ENCODE results near the gene EML5. TPM values are rescaled to one million over a fixed set of nuclear protein-coding genes. Genes with fewer than 3 reads are reported as not detected.
"Not testable (repeated sequence)": the region's sequence is repeated elsewhere in the genome, so short reads cannot be mapped to it uniquely, and the experiment has no call there.

The EML5 gene
- total RNA-seq, 1 experiment from 2014 or later = 0.85 TPM

DNA sequence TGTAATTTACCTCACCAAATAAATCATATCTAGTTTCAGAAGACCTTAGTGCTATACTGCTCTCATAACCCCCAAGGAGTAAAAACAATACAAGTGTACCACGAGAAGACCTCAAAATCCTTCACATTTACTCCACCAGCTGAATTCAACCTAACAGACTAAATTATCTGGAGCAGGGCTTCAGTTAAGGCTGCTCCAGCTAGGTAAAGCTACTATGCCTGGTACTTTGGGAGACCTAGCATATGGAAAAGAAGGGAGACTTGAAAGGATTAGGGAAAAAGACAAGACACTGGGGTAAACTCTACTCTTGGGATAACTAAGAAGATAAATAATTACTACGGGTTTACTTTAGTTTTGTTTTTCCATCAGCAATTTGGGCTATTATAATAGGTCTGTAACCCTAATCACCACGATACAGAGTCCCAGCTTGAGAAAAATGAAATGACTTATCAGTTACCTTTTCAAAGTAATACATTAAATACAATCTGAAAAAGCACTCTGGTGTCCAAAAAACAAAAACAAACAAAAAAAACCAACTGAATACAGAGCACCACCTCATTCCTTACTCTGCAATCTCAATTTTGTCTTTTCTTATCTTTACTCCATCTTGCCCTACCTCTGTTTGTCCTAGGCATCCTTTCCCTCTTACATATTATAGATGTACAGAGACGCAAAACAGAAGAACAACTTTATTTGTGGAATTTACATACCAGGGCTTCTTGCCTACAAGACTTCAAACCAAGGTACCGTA is 2.1 kb downstream of the EML5 start:
- Mint-ChIP-seq H3K27me3 (ENCODE audit: low read depth) (peaks cover 75% of the 10 kb centered on the region), H3K4me1 (no peaks in the 10 kb centered on the region), H3K27ac (no peak overlapping the region), H3K36me3 (no peaks in the 10 kb centered on the region), H3K4me3 (0 out of 2 replicates have a peak overlapping the region, but pooled peaks have one; percentile 80), H3K9me3 (peaks cover 10% of the 10 kb centered on the region)
- DNase-seq (ENCODE audit: low spot score) (no peak), ATAC-seq (no peak)
- TF ChIP-seq NR1H2 (CRISPR knock-in tag; IDR thresholded peaks at IDR 0.05) (no peak), GTF2I (CRISPR knock-in tag; conservative IDR thresholded peaks at IDR 0.05) (no peak), CREM (CRISPR knock-in tag; IDR thresholded peaks at IDR 0.05) (no peak), ETV6 (CRISPR knock-in tag; IDR thresholded peaks at IDR 0.05) (no peak), FOXK1 (CRISPR knock-in tag; IDR thresholded peaks at IDR 0.05) (no peak), CBFB (CRISPR knock-in tag; IDR thresholded peaks at IDR 0.05; ENCODE audit: low read depth) (no peak), SP1 (CRISPR knock-in tag; conservative IDR thresholded peaks at IDR 0.05) (no peak), ZNF416 (CRISPR knock-in tag; IDR thresholded peaks at IDR 0.05) (no peak), NR2C2 (CRISPR knock-in tag; IDR thresholded peaks at IDR 0.05) (no peak), ZNF671 (CRISPR knock-in tag; IDR thresholded peaks at IDR 0.05) (no peak), PRRX2 (CRISPR knock-in tag; IDR thresholded peaks at IDR 0.05) (no peak), NFE2L1 (CRISPR knock-in tag; IDR thresholded peaks at IDR 0.05) (no peak), GRHL2 (CRISPR knock-in tag; IDR thresholded peaks at IDR 0.05; ENCODE audit: insufficient replicate concordance, severe bottlenecking) (no peak)
- TF ChIP-seq, protein P1, sequence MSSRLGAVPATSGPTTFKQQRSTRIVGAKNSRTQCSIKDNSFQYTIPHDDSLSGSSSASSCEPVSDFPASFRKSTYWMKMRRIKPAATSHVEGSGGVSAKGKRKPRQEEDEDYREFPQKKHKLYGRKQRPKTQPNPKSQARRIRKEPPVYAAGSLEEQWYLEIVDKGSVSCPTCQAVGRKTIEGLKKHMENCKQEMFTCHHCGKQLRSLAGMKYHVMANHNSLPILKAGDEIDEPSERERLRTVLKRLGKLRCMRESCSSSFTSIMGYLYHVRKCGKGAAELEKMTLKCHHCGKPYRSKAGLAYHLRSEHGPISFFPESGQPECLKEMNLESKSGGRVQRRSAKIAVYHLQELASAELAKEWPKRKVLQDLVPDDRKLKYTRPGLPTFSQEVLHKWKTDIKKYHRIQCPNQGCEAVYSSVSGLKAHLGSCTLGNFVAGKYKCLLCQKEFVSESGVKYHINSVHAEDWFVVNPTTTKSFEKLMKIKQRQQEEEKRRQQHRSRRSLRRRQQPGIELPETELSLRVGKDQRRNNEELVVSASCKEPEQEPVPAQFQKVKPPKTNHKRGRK (CRISPR knock-in tag; IDR thresholded peaks at IDR 0.05; ENCODE audit: borderline replicate concordance) = no peak
- TF ChIP-seq, protein P2, sequence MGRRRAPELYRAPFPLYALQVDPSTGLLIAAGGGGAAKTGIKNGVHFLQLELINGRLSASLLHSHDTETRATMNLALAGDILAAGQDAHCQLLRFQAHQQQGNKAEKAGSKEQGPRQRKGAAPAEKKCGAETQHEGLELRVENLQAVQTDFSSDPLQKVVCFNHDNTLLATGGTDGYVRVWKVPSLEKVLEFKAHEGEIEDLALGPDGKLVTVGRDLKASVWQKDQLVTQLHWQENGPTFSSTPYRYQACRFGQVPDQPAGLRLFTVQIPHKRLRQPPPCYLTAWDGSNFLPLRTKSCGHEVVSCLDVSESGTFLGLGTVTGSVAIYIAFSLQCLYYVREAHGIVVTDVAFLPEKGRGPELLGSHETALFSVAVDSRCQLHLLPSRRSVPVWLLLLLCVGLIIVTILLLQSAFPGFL (CRISPR knock-in tag; IDR thresholded peaks at IDR 0.05; ENCODE audit: borderline replicate concordance) = no peak
- TF ChIP-seq, protein P3, sequence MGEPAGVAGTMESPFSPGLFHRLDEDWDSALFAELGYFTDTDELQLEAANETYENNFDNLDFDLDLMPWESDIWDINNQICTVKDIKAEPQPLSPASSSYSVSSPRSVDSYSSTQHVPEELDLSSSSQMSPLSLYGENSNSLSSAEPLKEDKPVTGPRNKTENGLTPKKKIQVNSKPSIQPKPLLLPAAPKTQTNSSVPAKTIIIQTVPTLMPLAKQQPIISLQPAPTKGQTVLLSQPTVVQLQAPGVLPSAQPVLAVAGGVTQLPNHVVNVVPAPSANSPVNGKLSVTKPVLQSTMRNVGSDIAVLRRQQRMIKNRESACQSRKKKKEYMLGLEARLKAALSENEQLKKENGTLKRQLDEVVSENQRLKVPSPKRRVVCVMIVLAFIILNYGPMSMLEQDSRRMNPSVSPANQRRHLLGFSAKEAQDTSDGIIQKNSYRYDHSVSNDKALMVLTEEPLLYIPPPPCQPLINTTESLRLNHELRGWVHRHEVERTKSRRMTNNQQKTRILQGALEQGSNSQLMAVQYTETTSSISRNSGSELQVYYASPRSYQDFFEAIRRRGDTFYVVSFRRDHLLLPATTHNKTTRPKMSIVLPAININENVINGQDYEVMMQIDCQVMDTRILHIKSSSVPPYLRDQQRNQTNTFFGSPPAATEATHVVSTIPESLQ (CRISPR knock-in tag; IDR thresholded peaks at IDR 0.05) = no peak
- POLR2A ChIA-PET = interaction anchor here (1.2 kb wide), 1 partner anchor 34 kb away, joined by 4 read pairs; the partner anchor contains the start of gene TTC8
- CTCF ChIA-PET = no interaction called here

DNA sequence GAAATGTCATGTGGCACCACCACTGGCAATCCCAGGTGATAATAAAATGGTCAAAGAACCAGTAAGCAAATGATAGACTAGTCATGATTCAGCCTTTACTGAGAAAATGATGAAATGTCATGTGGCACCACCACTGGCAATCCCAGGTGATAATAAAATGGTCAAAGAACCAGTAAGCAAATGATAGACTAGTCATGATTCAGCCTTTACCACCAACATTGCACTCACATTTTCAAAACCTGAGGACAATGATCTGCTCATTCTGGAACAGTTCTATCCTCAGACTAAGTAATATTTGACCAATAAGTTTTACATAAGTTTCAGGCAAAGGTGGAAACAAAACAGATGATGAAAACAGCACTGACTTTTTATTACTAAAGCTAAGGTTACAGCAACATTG is 3.2 kb downstream of the EML5 start:
- ATAC-seq = not testable (repeated sequence)
- CTCF ChIA-PET = interaction anchor here (0.6 kb wide), 1 partner anchor 124 kb away, joined by 3 read pairs; no protein-coding TSS in a partner anchor

DNA sequence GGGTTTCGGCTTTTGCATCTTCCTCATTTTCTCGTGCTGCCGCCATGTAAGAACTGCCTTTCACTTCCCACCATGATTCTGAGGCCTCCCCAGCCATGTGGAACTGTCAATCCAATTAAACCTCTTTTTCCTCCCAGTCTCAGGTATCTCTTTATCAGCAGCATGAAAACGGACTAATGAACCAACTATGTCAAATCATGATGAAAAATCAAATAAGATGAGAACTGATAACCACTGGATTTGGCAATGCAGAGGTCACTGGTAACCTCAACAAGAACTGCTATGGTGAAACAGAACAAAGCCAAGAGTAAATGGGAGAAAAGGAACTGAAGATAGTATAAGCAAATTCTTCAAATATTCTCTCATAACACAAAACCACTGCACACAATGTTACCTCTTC is 6.0 kb downstream of the EML5 start:
- Mint-ChIP-seq H3K4me1 (0 out of 2 replicates have a peak, but pooled peaks cover 3% of the 10 kb centered on the region), H3K27ac (no peak overlapping the region), H3K36me3 (peaks cover 22% of the 10 kb centered on the region), H3K4me3 (no peak overlapping the region), H3K9me3 (peaks cover 47% of the 10 kb centered on the region), H3K27me3 (ENCODE audit: low read depth) (peaks cover 50% of the 10 kb centered on the region)
- CTCF ChIA-PET = no interaction called here
- no peak for TF ChIP-seq SOX15 (CRISPR knock-in tag; IDR thresholded peaks at IDR 0.05)
- no peak for TF ChIP-seq ZNF138 (CRISPR knock-in tag; conservative IDR thresholded peaks at IDR 0.05)
- no peak for TF ChIP-seq CBFB (CRISPR knock-in tag; IDR thresholded peaks at IDR 0.05; ENCODE audit: low read depth)
- TF ChIP-seq, protein P4, sequence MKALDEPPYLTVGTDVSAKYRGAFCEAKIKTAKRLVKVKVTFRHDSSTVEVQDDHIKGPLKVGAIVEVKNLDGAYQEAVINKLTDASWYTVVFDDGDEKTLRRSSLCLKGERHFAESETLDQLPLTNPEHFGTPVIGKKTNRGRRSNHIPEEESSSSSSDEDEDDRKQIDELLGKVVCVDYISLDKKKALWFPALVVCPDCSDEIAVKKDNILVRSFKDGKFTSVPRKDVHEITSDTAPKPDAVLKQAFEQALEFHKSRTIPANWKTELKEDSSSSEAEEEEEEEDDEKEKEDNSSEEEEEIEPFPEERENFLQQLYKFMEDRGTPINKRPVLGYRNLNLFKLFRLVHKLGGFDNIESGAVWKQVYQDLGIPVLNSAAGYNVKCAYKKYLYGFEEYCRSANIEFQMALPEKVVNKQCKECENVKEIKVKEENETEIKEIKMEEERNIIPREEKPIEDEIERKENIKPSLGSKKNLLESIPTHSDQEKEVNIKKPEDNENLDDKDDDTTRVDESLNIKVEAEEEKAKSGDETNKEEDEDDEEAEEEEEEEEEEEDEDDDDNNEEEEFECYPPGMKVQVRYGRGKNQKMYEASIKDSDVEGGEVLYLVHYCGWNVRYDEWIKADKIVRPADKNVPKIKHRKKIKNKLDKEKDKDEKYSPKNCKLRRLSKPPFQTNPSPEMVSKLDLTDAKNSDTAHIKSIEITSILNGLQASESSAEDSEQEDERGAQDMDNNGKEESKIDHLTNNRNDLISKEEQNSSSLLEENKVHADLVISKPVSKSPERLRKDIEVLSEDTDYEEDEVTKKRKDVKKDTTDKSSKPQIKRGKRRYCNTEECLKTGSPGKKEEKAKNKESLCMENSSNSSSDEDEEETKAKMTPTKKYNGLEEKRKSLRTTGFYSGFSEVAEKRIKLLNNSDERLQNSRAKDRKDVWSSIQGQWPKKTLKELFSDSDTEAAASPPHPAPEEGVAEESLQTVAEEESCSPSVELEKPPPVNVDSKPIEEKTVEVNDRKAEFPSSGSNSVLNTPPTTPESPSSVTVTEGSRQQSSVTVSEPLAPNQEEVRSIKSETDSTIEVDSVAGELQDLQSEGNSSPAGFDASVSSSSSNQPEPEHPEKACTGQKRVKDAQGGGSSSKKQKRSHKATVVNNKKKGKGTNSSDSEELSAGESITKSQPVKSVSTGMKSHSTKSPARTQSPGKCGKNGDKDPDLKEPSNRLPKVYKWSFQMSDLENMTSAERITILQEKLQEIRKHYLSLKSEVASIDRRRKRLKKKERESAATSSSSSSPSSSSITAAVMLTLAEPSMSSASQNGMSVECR (CRISPR knock-in tag; IDR thresholded peaks at IDR 0.05; ENCODE audit: borderline replicate concordance) = no peak
- TF ChIP-seq, protein P5, sequence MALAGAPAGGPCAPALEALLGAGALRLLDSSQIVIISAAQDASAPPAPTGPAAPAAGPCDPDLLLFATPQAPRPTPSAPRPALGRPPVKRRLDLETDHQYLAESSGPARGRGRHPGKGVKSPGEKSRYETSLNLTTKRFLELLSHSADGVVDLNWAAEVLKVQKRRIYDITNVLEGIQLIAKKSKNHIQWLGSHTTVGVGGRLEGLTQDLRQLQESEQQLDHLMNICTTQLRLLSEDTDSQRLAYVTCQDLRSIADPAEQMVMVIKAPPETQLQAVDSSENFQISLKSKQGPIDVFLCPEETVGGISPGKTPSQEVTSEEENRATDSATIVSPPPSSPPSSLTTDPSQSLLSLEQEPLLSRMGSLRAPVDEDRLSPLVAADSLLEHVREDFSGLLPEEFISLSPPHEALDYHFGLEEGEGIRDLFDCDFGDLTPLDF (CRISPR knock-in tag; IDR thresholded peaks at IDR 0.05) = no peak
- TF ChIP-seq KAT7 (CRISPR knock-in tag; IDR thresholded peaks at IDR 0.05; ENCODE audit: borderline replicate concordance) = no peak
- no peak for TF ChIP-seq TEAD1 (CRISPR knock-in tag; IDR thresholded peaks at IDR 0.05)
- no peak for TF ChIP-seq EMX1 (CRISPR knock-in tag; IDR thresholded peaks at IDR 0.05)
- ATAC-seq (no peak), DNase-seq (ENCODE audit: low spot score) (no peak)
- POLR2A ChIA-PET = no interaction called here

More for the DNA sequence above, 3.2 kb downstream of the EML5 start:
- H3K4me3 Mint-ChIP-seq; POLR2A ChIA-PET; H3K4me1 Mint-ChIP-seq; H3K36me3 Mint-ChIP-seq; DNase-seq (ENCODE audit: low spot score); H3K27ac Mint-ChIP-seq: not testable (repeated sequence)
- peaks cover 69% of the 10 kb centered on the region for H3K27me3 Mint-ChIP-seq (ENCODE audit: low read depth)
- peaks cover 18% of the 10 kb centered on the region for H3K9me3 Mint-ChIP-seq
